AG20443 (cell line): Measurements from ENCODE around the gene UIMC1.
"Not testable (repeated sequence)": the region's sequence is repeated elsewhere in the genome, so short reads cannot be mapped to it uniquely, and the experiment has no call there.

Experiments used
- DNase-seq: peaks from one replicate; pipeline ENCODE4 v3.0.0; 2012; ENCODE audit warnings: low spot score, mixed read lengths

Gene UIMC1

GRCh38 chr5:177006265-177006972 lies at the start of gene UIMC1:
TSS of gene UIMC1 (minus strand) at chr5:177006779. CDS start at chr5:176982615, 24,164 bp downstream.
- peak; percentile 98 for DNase-seq

- DNase-seq = no peak
Measured at GRCh38 chr5:177049285-177049684, 42.7 kb upstream of the UIMC1 start.

GRCh38 chr5:177048531-177048930 lies 42.0 kb upstream of the UIMC1 start:
- not testable (repeated sequence) for DNase-seq

- DNase-seq = no peak
Measured at GRCh38 chr5:177045631-177046030, 39.1 kb upstream of the UIMC1 start.

- DNase-seq = no peak
Measured at GRCh38 chr5:177044641-177045040, 38.1 kb upstream of the UIMC1 start.

GRCh38 chr5:177043958-177044357 lies 37.4 kb upstream of the UIMC1 start:
- DNase-seq = no peak

- DNase-seq = no peak
Measured at GRCh38 chr5:177043114-177043513, 36.5 kb upstream of the UIMC1 start.

- no peak for DNase-seq
Measured at GRCh38 chr5:177041936-177042335, 35.4 kb upstream of the UIMC1 start.

GRCh38 chr5:177040814-177041420 lies 34.3 kb upstream of the UIMC1 start:
- DNase-seq = peak; percentile 71

- no peak for DNase-seq
Measured at GRCh38 chr5:177036921-177037320, 30.3 kb upstream of the UIMC1 start.

- DNase-seq = no peak
Measured at GRCh38 chr5:177036443-177036842, 29.9 kb upstream of the UIMC1 start.

- DNase-seq = peak; percentile 25
Measured at GRCh38 chr5:177035976-177036375, 29.4 kb upstream of the UIMC1 start.

GRCh38 chr5:177029498-177029897 lies 22.9 kb upstream of the UIMC1 start:
- no peak for DNase-seq

- no peak for DNase-seq
Measured at GRCh38 chr5:177027665-177028064, 21.1 kb upstream of the UIMC1 start.

GRCh38 chr5:177025101-177025601 lies 18.6 kb upstream of the UIMC1 start:
- DNase-seq = no peak

- DNase-seq = no peak
Measured at GRCh38 chr5:177024559-177024958, 18.0 kb upstream of the UIMC1 start.

- DNase-seq = peak; percentile 32
Measured at GRCh38 chr5:177023303-177023664, 16.7 kb upstream of the UIMC1 start.

GRCh38 chr5:177022386-177023302 lies 16.1 kb upstream of the UIMC1 start, which contains the start of gene ZNF346:
TSS of gene ZNF346 (plus strand) at chr5:177022696. CDS start at chr5:177022739, 43 bp downstream.
- peak; percentile 98 for DNase-seq

GRCh38 chr5:177020033-177020432 lies 13.5 kb upstream of the UIMC1 start:
- DNase-seq = no peak

GRCh38 chr5:177018341-177018740 lies 11.8 kb upstream of the UIMC1 start:
- no peak for DNase-seq

GRCh38 chr5:177015156-177015555 lies 8.6 kb upstream of the UIMC1 start:
- DNase-seq = no peak

- DNase-seq = no peak
Measured at GRCh38 chr5:177010153-177010552, 3.6 kb upstream of the UIMC1 start.
